ENCODE results near the gene TFB2M.
"Not testable (repeated sequence)": the region's sequence is repeated elsewhere in the genome, so short reads cannot be mapped to it uniquely, and the experiment has no call there.

The TFB2M gene

DNA sequence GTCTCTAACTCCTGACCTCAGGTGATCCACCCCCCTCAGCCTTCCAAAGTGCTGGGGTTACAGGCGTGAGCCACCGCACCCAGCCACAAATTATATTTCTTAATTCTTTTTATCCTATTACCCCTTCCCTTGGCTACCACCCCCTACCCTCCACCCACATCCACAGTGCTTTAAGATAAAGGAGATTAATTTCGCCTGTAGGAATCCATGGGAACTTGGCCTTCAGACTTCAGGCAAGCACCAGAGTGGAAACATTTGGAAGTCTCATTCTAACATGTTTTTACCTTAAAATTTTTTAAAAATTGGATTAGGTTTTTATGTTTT lies 10.6 kb upstream of the TFB2M start:
- Histone ChIP-seq H3K4me3 (ENCODE audit: low read length) (no peak overlapping the region), H3K27ac (ENCODE audit: low read length) (no peak overlapping the region), H3K79me2 (ENCODE audit: low read length) (peaks cover 82% of the 10 kb centered on the region), H3K36me3 (replicated peaks; ENCODE audit: low read depth, low read length) (no peaks in the 10 kb centered on the region), H3K9me3 (ENCODE audit: insufficient read depth, low read length) (no peaks in the 10 kb centered on the region), H3K9ac (ENCODE audit: low read length) (no peak overlapping the region), H3K27me3 (ENCODE audit: low read depth, low read length) (no peaks in the 10 kb centered on the region), H2AFZ (ENCODE audit: low read depth, low read length) (no peak overlapping the region), H3K4me1 (ENCODE audit: low read length) (peaks cover 35% of the 10 kb centered on the region), H3K4me2 (ENCODE audit: low read length) (no peak overlapping the region), H4K20me1 (ENCODE audit: insufficient read depth, low read length) (peaks cover 10% of the 10 kb centered on the region; the same call in 1 of the 2 replicates)
- TF ChIP-seq, protein P1, sequence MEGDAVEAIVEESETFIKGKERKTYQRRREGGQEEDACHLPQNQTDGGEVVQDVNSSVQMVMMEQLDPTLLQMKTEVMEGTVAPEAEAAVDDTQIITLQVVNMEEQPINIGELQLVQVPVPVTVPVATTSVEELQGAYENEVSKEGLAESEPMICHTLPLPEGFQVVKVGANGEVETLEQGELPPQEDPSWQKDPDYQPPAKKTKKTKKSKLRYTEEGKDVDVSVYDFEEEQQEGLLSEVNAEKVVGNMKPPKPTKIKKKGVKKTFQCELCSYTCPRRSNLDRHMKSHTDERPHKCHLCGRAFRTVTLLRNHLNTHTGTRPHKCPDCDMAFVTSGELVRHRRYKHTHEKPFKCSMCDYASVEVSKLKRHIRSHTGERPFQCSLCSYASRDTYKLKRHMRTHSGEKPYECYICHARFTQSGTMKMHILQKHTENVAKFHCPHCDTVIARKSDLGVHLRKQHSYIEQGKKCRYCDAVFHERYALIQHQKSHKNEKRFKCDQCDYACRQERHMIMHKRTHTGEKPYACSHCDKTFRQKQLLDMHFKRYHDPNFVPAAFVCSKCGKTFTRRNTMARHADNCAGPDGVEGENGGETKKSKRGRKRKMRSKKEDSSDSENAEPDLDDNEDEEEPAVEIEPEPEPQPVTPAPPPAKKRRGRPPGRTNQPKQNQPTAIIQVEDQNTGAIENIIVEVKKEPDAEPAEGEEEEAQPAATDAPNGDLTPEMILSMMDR (IDR thresholded peaks at IDR 0.05; ENCODE audit: low read depth, low read length), result no peak
- no peak for TF ChIP-seq EZH2phosphoT487 (IDR thresholded peaks at IDR 0.05; ENCODE audit: low read depth)

DNA sequence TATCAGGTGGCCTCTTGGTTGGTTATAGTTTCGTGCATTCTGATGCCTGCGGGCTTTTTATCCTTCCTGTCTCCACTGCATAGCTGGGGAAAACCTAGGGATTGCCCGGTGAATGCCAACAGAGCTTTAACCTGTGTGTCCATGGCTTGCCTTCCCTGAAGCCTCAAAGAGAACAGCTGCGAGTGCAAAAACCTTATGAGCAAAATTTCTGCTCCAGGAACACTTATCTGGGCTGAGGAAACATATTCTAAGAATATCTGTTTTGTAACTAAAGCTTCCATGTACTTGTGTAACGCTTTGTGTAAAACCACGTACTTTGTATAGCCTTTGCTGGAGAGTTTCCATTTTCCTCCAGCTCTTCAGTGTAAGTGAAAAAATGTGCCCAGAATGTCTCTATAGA lies 7.4 kb upstream of the TFB2M start:
- Histone ChIP-seq H3K27me3 (ENCODE audit: low read depth, low read length) (no peaks in the 10 kb centered on the region), H3K9ac (ENCODE audit: low read length) (no peak overlapping the region), H3K9me3 (ENCODE audit: insufficient read depth, low read length) (no peaks in the 10 kb centered on the region), H3K4me2 (ENCODE audit: low read length) (no peak overlapping the region), H2AFZ (ENCODE audit: low read depth, low read length) (no peak overlapping the region), H4K20me1 (ENCODE audit: insufficient read depth, low read length) (no peaks in the 10 kb centered on the region), H3K4me1 (ENCODE audit: low read length) (peaks cover 29% of the 10 kb centered on the region), H3K36me3 (replicated peaks; ENCODE audit: low read depth, low read length) (peaks cover 3% of the 10 kb centered on the region), H3K27ac (ENCODE audit: low read length) (no peak overlapping the region), H3K4me3 (ENCODE audit: low read length) (no peak overlapping the region), H3K79me2 (ENCODE audit: low read length) (peaks cover 86% of the 10 kb centered on the region)
- no peak for TF ChIP-seq EZH2phosphoT487 (IDR thresholded peaks at IDR 0.05; ENCODE audit: low read depth)
- TF ChIP-seq, protein P1 (IDR thresholded peaks at IDR 0.05; ENCODE audit: low read depth, low read length), result no peak

DNA sequence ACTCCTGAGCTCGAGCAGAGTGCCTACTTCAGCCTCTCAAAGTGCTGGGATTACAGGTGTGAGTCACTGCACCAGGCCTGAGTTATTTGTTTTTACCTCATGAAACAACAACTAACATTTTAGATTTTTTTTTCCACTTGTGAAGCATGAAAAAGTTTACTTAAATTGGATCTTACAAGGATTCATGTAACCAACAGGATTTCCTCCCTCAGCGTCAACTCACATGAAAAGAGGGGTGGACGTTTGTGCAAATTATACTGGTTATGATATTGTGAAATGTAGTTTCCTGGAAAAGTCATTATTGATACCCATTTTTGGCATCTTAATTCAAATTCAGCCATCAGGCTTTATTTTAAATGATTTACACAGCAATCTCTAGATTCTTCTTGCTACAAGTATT lies 6.7 kb upstream of the TFB2M start:
- Histone ChIP-seq H3K36me3 (replicated peaks; ENCODE audit: low read depth, low read length) (peaks cover 3% of the 10 kb centered on the region), H3K4me3 (ENCODE audit: low read length) (no peak overlapping the region), H3K4me1 (ENCODE audit: low read length) (peaks cover 34% of the 10 kb centered on the region), H4K20me1 (ENCODE audit: insufficient read depth, low read length) (no peaks in the 10 kb centered on the region), H3K27ac (ENCODE audit: low read length) (no peak overlapping the region), H3K27me3 (ENCODE audit: low read depth, low read length) (no peaks in the 10 kb centered on the region), H3K4me2 (ENCODE audit: low read length) (no peak overlapping the region), H2AFZ (ENCODE audit: low read depth, low read length) (no peak overlapping the region), H3K79me2 (ENCODE audit: low read length) (peaks cover 87% of the 10 kb centered on the region), H3K9ac (ENCODE audit: low read length) (no peak overlapping the region), H3K9me3 (ENCODE audit: insufficient read depth, low read length) (no peaks in the 10 kb centered on the region)
- TF ChIP-seq, protein P1 (IDR thresholded peaks at IDR 0.05; ENCODE audit: low read depth, low read length), result no peak
- no peak for TF ChIP-seq EZH2phosphoT487 (IDR thresholded peaks at IDR 0.05; ENCODE audit: low read depth)

DNA sequence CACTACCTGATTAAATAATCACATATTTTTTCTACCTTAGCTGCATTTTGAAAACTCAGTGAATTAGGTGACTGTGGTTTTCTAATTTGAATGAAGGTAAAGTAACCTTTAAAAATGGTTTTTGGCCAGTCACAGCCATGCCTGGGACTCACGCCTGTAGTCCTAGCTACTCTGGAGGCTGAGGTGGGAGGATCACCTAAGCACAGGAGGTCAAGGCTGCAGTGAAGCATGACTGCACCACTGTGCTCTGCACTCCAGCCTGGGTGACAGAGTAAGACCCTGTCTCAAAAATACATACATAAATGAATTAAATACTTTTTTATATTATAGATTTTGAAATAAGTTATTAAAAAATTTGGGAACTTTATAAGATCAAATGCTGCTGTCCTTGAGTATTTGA lies 5.9 kb upstream of the TFB2M start:
- Histone ChIP-seq H3K4me2 (ENCODE audit: low read length) (peak overlapping the region; percentile 36; the same call in 1 of the 2 replicates), H3K79me2 (ENCODE audit: low read length) (peaks cover 87% of the 10 kb centered on the region), H3K27ac (ENCODE audit: low read length) (no peak overlapping the region)

DNA sequence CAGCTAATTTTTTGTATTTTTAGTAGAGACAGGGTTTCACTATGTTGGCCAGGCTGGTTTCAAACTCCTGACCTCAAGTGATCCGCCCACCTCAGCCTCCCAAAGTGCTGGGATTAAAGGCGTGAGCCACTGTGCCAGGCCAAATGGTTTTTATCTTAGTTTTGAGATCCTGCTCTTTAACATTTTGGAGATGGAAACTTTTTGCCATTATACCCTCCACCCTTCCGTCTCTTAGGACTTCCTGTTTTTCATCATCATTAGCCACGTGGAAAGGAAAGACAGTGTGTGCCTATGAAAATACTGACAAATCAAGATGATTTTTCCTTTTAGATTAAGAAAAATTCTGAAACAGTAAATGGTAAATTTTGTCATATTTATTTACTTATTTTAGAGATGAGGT lies 5.2 kb upstream of the TFB2M start:
- H3K9me3 ChIP-seq (ENCODE audit: insufficient read depth, low read length); H3K36me3 ChIP-seq (replicated peaks; ENCODE audit: low read depth, low read length); H3K27me3 ChIP-seq (ENCODE audit: low read depth, low read length); H3K4me3 ChIP-seq (ENCODE audit: low read length); H3K27ac ChIP-seq (ENCODE audit: low read length); H4K20me1 ChIP-seq (ENCODE audit: insufficient read depth, low read length): not testable (repeated sequence)
- Histone ChIP-seq H2AFZ (ENCODE audit: low read depth, low read length) (peak overlapping the region; percentile 18; the same call in 1 of the 2 replicates), H3K4me2 (ENCODE audit: low read length) (peak overlapping the region; percentile 36), H3K9ac (ENCODE audit: low read length) (peak overlapping the region; percentile 7; the same call in 1 of the 2 replicates), H3K4me1 (ENCODE audit: low read length) (peaks cover 38% of the 10 kb centered on the region), H3K79me2 (ENCODE audit: low read length) (peaks cover 89% of the 10 kb centered on the region)

More for the DNA sequence above, 5.9 kb upstream of the TFB2M start:
- Histone ChIP-seq H3K36me3 (replicated peaks; ENCODE audit: low read depth, low read length) (peaks cover 3% of the 10 kb centered on the region), H3K4me3 (ENCODE audit: low read length) (no peak overlapping the region), H3K27me3 (ENCODE audit: low read depth, low read length) (no peaks in the 10 kb centered on the region), H4K20me1 (ENCODE audit: insufficient read depth, low read length) (no peaks in the 10 kb centered on the region), H3K4me1 (ENCODE audit: low read length) (peaks cover 38% of the 10 kb centered on the region), H3K9ac (ENCODE audit: low read length) (no peak overlapping the region), H2AFZ (ENCODE audit: low read depth, low read length) (no peak overlapping the region), H3K9me3 (ENCODE audit: insufficient read depth, low read length) (no peaks in the 10 kb centered on the region)
- TF ChIP-seq, protein P1 (IDR thresholded peaks at IDR 0.05; ENCODE audit: low read depth, low read length), result no peak
- no peak for TF ChIP-seq EZH2phosphoT487 (IDR thresholded peaks at IDR 0.05; ENCODE audit: low read depth)
